HEK293T (cell line): ENCODE results near the gene TNFSF4.

ENCODE experiments used
- CTBP1 ChIP-seq: fragments of 450-650 bp; IDR thresholded peaks from 2 replicates; pipeline ENCODE4 v1.6.1; 2016; ENCODE audit warnings: borderline replicate concordance
- ELF4 ChIP-seq: fragments of 450-650 bp; IDR thresholded peaks from 2 replicates; pipeline ENCODE4 v1.6.1; 2017; ENCODE audit warnings: antibody characterized with exemption
- FOXM1 ChIP-seq: fragments of 450-650 bp; IDR thresholded peaks from 2 replicates; pipeline ENCODE4 v1.6.1; 2017; ENCODE audit warnings: mild to moderate bottlenecking, borderline replicate concordance
- LEF1 ChIP-seq: fragments of 450-650 bp; IDR thresholded peaks from 2 replicates; pipeline ENCODE4 v1.6.1; 2017; ENCODE audit warnings: mild to moderate bottlenecking, borderline replicate concordance
- SP1 ChIP-seq: fragments of 450-650 bp; IDR thresholded peaks from 2 replicates; pipeline ENCODE4 v1.6.1; 2017
- ZNF384 ChIP-seq: fragments of 450-650 bp; IDR thresholded peaks from 2 replicates; pipeline ENCODE4 v1.6.1; 2016
- TF ChIP-seq, protein P1 (sequence below): fragments of 450-650 bp; IDR thresholded peaks from 2 replicates; pipeline ENCODE4 v1.6.1; 2016

DNA sequence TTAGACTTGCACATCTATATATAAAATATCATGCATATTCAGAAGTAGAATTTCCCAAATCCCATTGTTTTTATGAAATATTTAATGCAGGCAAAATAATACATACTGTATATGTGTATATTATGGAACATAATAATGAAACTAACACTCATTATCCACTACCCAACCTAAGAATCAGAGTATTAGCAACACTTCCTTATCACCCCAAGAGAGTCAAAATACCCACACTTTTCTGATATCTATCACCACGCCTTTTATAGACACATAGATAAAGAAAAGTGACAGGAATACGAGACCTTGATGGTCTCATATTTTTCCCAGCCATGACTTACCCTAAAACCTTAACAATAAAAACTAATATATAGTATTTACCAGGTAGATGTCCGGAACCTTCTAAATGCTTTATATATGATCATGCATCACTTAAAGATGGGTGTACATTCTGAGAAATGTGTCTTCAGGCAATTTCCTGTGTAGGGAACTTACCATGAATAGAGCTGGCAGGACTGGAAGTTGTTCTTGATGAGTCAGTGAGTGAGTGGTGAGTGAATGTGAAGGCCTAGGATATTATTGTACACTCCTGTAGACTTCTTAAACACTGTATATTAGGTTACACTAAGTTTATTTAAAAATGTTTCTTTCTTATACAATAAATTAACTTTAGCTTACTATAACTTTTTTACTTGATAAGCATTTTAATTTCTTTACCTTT is 45.5 kb downstream of the TNFSF4 start:
- TF ChIP-seq CTBP1 (no peak), FOXM1 (no peak), LEF1 (no peak), ZNF384 (no peak), SP1 (no peak), ELF4 (no peak)
- TF ChIP-seq, protein P1, sequence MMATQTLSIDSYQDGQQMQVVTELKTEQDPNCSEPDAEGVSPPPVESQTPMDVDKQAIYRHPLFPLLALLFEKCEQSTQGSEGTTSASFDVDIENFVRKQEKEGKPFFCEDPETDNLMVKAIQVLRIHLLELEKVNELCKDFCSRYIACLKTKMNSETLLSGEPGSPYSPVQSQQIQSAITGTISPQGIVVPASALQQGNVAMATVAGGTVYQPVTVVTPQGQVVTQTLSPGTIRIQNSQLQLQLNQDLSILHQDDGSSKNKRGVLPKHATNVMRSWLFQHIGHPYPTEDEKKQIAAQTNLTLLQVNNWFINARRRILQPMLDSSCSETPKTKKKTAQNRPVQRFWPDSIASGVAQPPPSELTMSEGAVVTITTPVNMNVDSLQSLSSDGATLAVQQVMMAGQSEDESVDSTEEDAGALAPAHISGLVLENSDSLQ: no peak
